HepG2 (cell line): ENCODE measurements around the gene PAMR1. TPM values are rescaled to one million over a fixed set of nuclear protein-coding genes. Genes with fewer than 3 reads are reported as not detected.

Experiments
- CENPT ChIP-seq: sonication (generic); formaldehyde crosslinking; IDR thresholded peaks from 2 replicates; pipeline ENCODE4 v1.8.0; 2022; ENCODE audit warnings: low read depth, mild to moderate bottlenecking, moderate library complexity, missing genetic modification reagents
- HNRNPUL1 ChIP-seq: fragments of 200-400 bp; formaldehyde crosslinking; IDR thresholded peaks from 2 replicates; pipeline ENCODE4 v1.6.1; 2017; ENCODE audit warnings: low read depth, mild to moderate bottlenecking, low read length, moderate library complexity
- HOXA9 ChIP-seq: sonication (generic); formaldehyde crosslinking; IDR thresholded peaks from 2 replicates; pipeline ENCODE4 v1.8.1; 2022; ENCODE audit warnings: missing genetic modification reagents, mild to moderate bottlenecking, moderate library complexity, borderline replicate concordance
- IRF2 ChIP-seq: IDR thresholded peaks from 2 replicates; pipeline ENCODE4 v1.6.1; 2018; ENCODE audit warnings: missing genetic modification reagents, missing compliant biosample characterization
- SALL1 ChIP-seq: sonication (generic); formaldehyde crosslinking; IDR thresholded peaks from 2 replicates; pipeline ENCODE4 v1.8.0; 2022; ENCODE audit warnings: mild to moderate bottlenecking, missing genetic modification reagents
- ZNF205 ChIP-seq: IDR thresholded peaks from 2 replicates; pipeline ENCODE4 v1.6.1; 2018; ENCODE audit warnings: missing biosample characterization, missing genetic modification reagents
- ZNF3 ChIP-seq: IDR thresholded peaks from 2 replicates; pipeline ENCODE4 v1.7.0; 2017; ENCODE audit warnings: inconsistent platforms
- ZNF816 ChIP-seq: sonication (generic); formaldehyde crosslinking; IDR thresholded peaks from 2 replicates; pipeline ENCODE4 v1.8.0; 2022; ENCODE audit warnings: missing genetic modification reagents, mild to moderate bottlenecking, borderline replicate concordance
- ZNF878 ChIP-seq: sonication (generic); formaldehyde crosslinking; IDR thresholded peaks from 2 replicates; pipeline ENCODE4 v1.8.1; 2023; ENCODE audit warnings: mild to moderate bottlenecking, missing genetic modification reagents, moderate library complexity
- polyA plus RNA-seq, 8 experiments: library from polyadenylated mRNA; depleted of rRNA in 3 of 8; stranded (reverse) in 7 of 8; unstranded in 1 of 8; fragments of >200 nt; fragmentation: Illumina TruSeq in 4 of 8; extraction: Trizol in 4 of 8; gene quantifications; 2 replicates each; pipeline versions ENCODE4 v1.2.1 to v1.2.3, GENCODE V29; 2011 to 2016; ENCODE audit warnings: low read depth in 4 of 8, missing spikeins in 1 of 8, mixed read lengths in 1 of 8; ENCODE audit not compliant: insufficient read depth in 1 of 8
- total RNA-seq, 5 experiments: library from RNA; depleted of rRNA; stranded (reverse); fragments of >200 nt; fragmentation: Illumina TruSeq; extraction: Trizol; gene quantifications; 2 replicates each; pipeline ENCODE4 v1.2.3, GENCODE V29; 2016; ENCODE audit warnings: low read depth in 1 of 5
- TF ChIP-seq, protein P1 (sequence below): sonication (generic); formaldehyde crosslinking; IDR thresholded peaks from 2 replicates; pipeline ENCODE4 v1.5.1; 2020; ENCODE audit warnings: mild to moderate bottlenecking, moderate library complexity, missing genetic modification reagents
- TF ChIP-seq, protein P2 (sequence below): sonication (generic); formaldehyde crosslinking; IDR thresholded peaks from 2 replicates; pipeline ENCODE4 v1.8.0; 2022; ENCODE audit warnings: mild to moderate bottlenecking, missing genetic modification reagents
- TF ChIP-seq, protein P3 (sequence below): sonication (generic); formaldehyde crosslinking; conservative IDR thresholded peaks from 2 replicates; pipeline ENCODE4 v1.5.0; 2020; ENCODE audit warnings: missing genetic modification reagents

PAMR1 gene
- total and polyA plus RNA-seq, 2 of the 13 experiments (the other 11 are each of a cell fraction or from before 2014, with no cell fraction given): not detected

DNA sequence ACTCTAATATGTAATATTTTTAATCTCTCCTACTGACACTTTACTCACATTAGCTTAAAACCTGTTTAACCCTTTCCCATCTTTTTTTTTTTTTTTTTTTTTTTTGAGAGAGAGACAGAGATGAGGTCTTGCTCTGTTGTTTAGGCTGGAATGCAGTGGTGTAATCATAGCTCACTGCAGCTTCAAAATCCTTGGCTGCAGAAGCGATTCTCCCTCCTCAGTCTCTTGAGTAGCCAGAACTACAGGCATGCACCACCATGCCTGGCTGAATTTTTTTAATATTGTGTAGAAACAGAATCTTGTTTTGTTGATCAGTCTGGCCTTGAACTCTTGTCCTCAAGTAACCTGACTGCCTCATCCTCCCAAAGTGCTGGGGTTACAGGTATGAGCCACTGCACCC is 37.3 kb downstream of the PAMR1 start (continued):
- TF ChIP-seq ZNF205 (CRISPR knock-in tag) (no peak), ZNF816 (CRISPR knock-in tag) (no peak), HOXA9 (CRISPR knock-in tag) (no peak), ZNF3 (CRISPR knock-in tag) (no peak), IRF2 (CRISPR knock-in tag) (no peak), HNRNPUL1 (no peak), CENPT (CRISPR knock-in tag) (no peak), SALL1 (CRISPR knock-in tag) (no peak), ZNF878 (CRISPR knock-in tag) (no peak)
- TF ChIP-seq, protein P1, sequence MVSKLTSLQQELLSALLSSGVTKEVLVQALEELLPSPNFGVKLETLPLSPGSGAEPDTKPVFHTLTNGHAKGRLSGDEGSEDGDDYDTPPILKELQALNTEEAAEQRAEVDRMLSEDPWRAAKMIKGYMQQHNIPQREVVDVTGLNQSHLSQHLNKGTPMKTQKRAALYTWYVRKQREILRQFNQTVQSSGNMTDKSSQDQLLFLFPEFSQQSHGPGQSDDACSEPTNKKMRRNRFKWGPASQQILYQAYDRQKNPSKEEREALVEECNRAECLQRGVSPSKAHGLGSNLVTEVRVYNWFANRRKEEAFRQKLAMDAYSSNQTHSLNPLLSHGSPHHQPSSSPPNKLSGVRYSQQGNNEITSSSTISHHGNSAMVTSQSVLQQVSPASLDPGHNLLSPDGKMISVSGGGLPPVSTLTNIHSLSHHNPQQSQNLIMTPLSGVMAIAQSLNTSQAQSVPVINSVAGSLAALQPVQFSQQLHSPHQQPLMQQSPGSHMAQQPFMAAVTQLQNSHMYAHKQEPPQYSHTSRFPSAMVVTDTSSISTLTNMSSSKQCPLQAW (CRISPR knock-in tag): no peak
- TF ChIP-seq, protein P2, sequence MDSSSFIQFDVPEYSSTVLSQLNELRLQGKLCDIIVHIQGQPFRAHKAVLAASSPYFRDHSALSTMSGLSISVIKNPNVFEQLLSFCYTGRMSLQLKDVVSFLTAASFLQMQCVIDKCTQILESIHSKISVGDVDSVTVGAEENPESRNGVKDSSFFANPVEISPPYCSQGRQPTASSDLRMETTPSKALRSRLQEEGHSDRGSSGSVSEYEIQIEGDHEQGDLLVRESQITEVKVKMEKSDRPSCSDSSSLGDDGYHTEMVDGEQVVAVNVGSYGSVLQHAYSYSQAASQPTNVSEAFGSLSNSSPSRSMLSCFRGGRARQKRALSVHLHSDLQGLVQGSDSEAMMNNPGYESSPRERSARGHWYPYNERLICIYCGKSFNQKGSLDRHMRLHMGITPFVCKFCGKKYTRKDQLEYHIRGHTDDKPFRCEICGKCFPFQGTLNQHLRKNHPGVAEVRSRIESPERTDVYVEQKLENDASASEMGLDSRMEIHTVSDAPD (CRISPR knock-in tag): no peak
- TF ChIP-seq, protein P3, sequence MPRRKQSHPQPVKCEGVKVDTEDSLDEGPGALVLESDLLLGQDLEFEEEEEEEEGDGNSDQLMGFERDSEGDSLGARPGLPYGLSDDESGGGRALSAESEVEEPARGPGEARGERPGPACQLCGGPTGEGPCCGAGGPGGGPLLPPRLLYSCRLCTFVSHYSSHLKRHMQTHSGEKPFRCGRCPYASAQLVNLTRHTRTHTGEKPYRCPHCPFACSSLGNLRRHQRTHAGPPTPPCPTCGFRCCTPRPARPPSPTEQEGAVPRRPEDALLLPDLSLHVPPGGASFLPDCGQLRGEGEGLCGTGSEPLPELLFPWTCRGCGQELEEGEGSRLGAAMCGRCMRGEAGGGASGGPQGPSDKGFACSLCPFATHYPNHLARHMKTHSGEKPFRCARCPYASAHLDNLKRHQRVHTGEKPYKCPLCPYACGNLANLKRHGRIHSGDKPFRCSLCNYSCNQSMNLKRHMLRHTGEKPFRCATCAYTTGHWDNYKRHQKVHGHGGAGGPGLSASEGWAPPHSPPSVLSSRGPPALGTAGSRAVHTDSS (CRISPR knock-in tag): no peak
- TF ChIP-seq, all 625 proteins: peak for 0
